Measurements from ENCODE around the gene RNF2.
"Not testable (repeated sequence)": the region's sequence is repeated elsewhere in the genome, so short reads cannot be mapped to it uniquely, and the experiment has no call there.

Gene RNF2

DNA sequence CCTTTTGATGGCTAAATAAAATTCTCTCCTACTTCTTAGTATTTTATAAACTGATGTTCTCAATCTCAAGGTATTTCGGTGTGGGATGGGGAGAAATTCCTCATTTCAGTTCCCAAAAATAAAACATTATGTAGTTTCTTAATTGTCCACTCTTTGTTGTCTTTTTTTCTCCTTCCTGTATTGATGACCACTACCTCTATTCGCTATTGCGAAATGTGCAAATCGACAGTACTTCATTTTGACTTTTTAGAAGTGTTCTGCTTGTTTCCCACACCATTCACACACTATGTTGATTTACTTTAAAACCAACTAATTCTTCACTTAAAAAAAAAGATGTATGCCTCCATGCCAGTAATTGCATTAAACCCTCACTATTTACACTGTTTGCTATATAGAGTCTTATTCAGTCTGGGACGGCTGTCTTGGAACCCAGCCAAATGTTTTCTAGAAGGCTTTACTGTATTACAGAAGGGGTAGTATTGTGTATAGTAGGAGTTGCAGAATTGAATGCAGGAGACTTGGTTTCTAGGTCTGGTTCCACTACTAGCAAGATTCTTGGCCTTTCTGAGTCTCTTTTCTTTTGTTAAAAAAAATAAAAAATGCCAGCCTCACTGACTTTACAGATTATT is 5.6 kb downstream of the RNF2 start:
- DNase-seq (ENCODE audit: low spot score): no peak

GRCh38 chr1:185053204-185053603 is 7.8 kb downstream of the RNF2 start:
- DNase-seq (ENCODE audit: low spot score): no peak

DNA sequence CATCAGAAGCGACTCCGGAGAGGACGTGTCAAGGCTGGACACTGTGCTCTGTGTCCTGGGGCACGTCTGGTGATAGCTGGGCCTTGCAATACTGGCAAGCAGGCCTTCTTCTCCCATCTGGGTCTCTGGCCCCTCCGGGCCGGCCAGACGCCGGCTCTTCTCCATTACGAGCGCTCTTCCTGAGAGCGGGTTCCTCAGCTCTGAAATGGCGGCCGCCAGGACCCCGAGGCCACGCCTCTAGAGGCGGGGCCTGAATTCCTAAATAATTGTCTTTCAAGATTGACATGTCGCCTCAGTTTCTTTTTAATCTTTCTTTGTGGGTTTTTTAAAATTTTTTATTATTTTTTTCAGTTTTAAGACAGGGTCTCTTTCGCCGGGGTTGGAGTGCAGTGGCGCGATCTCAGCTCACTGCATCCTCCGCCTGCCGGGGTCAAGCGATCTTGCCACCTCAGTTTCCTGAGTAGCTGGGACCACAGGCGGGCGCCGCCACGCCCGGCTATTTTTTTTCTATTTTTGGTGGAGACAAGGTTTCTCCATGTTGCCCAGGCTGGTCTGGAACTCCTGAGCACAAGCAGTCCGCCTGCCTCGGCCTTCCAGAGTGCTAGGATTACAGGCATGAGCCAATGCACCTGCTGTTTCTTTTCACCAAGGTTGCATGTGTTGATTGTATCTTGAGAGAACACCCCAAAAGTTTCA is 9.2 kb downstream of the RNF2 start:
- no peak for DNase-seq (ENCODE audit: low spot score)

GRCh38 chr1:185058110-185058509 is 12.8 kb downstream of the RNF2 start:
- no peak for DNase-seq (ENCODE audit: low spot score)

DNA sequence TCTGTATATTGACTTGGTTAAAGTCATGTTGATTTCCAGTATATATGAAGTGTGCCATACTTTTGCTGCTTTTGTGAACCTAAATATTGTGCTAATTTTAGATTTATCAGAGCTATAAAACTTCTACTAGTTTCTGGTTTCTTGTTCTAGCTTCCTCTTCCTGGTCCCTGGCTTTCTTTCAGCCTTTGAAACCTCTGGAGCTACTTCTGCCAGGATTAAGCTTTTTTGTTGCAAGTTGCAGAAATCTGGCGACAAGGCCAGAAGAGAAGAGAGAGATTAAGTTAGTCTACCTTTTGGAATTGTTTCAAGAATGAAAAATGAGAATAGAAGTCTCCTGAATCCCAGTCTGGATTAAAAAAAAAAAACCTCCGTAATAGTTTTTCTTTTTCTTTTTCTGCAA is 13.5 kb downstream of the RNF2 start:
- no peak for DNase-seq (ENCODE audit: low spot score)

DNA sequence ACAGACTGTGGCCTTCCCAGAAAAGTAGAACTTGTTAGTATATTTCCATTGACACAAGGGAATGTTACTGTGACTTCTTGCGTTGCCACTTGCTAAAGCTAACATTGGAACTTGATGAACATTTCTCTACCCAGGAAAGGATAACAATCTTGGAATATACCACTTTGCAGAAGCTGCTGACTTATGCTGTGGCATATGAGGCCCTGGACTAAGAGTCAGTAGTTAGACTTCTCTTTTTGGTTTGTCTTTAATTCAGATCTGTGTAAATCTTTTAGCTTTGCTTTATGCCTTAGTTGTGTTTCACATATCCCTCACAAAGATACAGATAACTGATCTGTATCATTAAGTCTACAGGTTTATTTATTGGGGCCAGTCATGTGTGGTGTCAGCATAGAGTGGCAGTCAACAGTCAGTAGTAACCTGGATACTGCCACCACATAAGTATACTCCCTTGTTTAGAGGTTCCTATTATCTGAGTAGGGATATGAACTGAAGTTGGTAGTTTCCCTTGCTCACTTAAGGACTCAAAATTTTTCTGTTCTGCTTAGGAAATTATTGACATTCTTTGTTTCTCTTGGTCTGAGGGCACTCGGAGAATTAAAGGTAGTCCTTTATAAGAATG is 14.7 kb downstream of the RNF2 start:
- DNase-seq (ENCODE audit: low spot score): no peak

DNA sequence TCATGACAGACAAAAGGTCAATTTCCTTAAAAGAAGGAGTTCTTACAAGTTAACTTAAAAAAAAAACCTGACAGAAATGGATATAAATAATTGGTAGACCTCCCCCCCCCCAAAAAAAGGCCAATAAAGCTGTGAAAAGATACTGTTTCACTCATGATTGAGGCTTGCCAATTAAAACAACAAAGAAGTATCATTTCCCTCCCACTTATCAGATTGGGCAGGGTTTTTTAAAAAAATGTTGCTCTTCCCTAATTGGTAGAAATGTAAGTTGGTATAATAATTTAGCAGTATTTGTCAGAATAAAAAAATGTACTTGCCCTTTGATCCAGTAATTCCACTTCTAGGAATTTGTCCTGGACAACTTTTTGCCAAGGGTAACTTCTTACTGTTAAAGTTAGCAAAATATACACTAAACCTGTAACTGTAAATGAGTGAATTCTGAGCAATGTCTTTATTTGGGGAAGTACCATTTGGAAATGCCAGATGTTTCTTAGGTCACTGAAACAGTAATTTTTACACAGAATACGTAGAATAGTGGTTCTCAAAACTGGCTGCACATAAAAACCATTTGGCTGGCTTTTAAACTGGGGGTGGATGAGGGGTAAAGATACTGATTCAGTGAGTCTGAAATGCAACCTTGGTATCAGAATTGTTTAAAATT is 17.5 kb downstream of the RNF2 start:
- DNase-seq (ENCODE audit: low spot score): no peak

GRCh38 chr1:185063719-185064118 is 18.4 kb downstream of the RNF2 start:
- DNase-seq (ENCODE audit: low spot score): no peak

DNA sequence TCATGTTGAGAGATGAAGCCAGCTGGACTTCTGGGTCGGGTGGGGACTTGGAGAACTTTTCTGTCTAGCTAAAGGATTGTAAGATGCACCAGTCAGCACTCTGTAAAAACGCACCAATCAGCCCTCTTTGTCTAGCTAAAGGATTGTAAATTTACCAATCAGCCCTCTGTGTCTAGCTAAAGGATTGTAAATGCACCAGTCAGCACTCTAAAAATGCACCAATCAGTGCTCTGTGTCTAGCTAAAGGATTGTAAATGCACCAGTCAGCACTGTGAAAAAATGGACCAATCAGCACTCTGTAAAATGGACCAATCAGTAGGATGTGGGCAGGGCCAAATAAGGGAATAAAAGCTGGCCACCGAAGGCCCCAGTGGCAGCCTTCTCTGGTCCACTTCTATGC is 19.6 kb downstream of the RNF2 start:
- DNase-seq (ENCODE audit: low spot score): not testable (repeated sequence)

GRCh38 chr1:185066181-185066580 is 20.8 kb downstream of the RNF2 start:
- DNase-seq (ENCODE audit: low spot score): no peak

GRCh38 chr1:185068341-185068740 is 23.0 kb downstream of the RNF2 start:
- DNase-seq (ENCODE audit: low spot score): no peak

DNA sequence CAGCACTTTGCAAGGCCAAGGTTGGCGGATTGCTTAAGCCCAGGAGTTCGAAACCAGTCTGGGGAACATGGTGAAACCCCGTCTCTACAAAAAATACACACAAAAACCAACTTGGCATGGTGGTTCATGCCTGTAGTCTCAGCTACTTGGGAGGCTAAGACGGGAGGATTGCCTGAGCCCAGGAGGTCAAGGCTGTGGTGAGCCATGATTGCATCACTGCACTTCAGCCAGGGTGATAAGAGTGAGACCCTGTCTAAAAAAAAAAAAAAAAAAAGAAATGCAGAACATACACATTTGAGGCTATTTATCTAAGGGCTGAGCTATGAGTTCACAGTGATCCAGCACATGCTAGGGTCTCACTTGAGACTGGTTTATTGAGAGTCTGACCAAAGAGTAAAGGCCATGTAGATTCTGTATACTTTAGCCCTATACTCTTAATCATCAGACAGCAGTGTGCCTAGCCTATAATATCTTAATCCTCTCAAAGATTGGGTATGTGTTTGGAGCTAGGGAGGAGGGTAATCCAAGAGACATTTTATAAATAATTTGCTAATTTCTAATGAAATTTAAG is 23.9 kb downstream of the RNF2 start:
- no peak for DNase-seq (ENCODE audit: low spot score)

DNA sequence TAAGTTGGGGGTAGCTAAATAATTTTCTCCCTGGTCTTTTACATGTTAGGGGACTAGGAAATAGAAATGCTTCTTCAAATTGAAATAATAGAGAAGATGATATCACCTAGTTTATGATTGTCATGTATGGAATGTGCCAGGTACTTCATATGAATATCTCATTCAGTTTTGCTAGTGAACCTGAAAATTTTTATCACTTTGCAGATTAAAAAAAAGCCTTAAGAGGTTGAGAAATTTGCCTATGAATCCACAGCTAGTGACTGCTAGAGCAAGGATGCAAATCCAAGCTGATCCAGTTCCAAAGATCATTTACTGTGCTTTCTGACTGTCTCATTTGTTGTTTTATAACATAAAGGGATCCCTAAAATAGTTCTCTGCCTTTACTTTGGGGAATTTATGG is 24.7 kb downstream of the RNF2 start:
- no peak for DNase-seq (ENCODE audit: low spot score)

- DNase-seq (ENCODE audit: low spot score): no peak
These were observed 28.4 kb downstream of the RNF2 start for GRCh38 chr1:185073725-185074124.

DNA sequence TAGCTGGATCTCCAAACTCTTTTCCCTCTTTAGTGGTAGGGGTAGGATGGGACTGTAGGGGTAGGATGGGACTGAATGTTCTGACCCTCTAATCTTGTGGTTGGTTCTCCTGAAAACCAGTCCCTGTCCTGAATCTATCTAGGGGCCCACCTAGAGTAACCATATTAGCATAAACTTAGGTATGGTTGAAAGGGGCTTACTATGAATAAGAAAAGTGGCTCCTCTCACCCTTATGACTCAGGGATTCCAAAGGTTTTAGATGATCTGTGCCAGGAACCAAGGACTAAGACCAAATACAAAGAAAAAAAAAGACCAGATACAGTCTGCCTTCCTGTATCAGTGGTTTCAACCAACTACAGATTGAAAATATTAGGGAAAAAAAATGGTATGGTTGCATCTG is 28.9 kb downstream of the RNF2 start:
- DNase-seq (ENCODE audit: low spot score): no peak

GRCh38 chr1:185075476-185075875 is 30.1 kb downstream of the RNF2 start:
- DNase-seq (ENCODE audit: low spot score): no peak

- DNase-seq (ENCODE audit: low spot score): no peak
These were observed 32.0 kb downstream of the RNF2 start for GRCh38 chr1:185077374-185077773.

DNA sequence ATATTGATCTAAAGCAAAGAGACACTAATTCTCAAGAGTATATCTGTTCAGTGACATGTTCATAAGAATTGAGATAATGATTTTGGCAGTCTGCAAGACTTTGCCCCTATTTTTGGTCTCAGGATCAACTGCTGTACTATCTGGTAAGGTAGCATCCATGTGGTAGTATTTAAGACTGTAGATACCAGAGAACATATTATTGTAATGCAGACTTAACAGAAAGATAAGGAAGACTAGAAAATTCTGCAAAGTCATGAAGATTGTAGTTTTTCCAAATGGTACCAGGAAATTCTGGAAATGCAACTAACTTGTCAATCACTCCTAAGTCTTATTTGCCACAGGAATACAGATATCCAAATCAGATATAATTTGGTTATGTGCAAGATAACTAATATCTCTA is 35.1 kb downstream of the RNF2 start:
- no peak for DNase-seq (ENCODE audit: low spot score)

DNA sequence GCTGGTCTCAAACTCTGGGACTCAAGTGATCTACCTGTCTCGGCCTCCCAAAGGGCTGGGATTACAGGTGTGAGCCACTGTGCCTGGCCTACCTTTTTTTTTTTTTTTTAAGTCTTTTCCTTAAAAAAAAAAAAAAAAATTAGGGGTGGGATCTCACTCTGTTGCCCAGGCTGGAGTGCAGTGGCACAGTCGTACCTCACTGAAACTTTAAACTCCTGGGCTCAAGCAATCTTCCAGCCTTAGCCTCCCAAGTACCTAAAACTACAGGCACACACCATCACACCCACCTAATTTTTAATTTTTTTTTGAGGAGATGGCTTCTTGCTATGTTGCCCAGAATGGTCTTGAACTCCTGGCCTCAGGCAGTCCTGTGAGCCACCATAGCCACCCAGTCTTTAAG is 38.5 kb downstream of the RNF2 start:
- DNase-seq (ENCODE audit: low spot score): no peak

- no peak for DNase-seq (ENCODE audit: low spot score)
These were observed 41.7 kb downstream of the RNF2 start for GRCh38 chr1:185087101-185087500.

- no peak for DNase-seq (ENCODE audit: low spot score)
These were observed 42.4 kb downstream of the RNF2 start for GRCh38 chr1:185087746-185088145.

GRCh38 chr1:185091480-185091879 is 46.1 kb downstream of the RNF2 start:
- DNase-seq (ENCODE audit: low spot score): no peak

DNA sequence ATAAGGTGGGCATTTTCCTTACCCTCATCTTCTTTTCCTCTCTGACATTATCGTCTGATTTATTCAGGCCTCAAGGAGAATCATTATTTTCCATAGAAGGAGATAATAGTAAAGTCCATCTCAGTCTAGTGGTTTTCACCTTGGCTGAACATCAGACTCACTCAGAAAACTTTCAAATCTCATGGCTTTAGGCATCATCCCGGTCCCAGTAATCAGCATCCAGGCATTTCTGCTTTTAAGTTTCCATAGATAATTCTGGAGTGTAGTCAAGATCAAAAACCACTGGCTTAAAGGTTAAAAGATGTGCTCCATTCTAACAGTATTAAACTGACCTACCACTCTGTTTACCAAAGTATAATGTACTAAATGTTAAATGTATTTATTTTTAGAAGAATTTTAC is 49.4 kb downstream of the RNF2 start:
- DNase-seq (ENCODE audit: low spot score): no peak

Measured in HuH-7.5 (cell line).